GM12875 (cell line): ENCODE results near the gene CANT1.

Source experiments
- H3K4me3 ChIP-seq: one replicate; pipeline ENCODE4 v1.5.1; 2011; ENCODE audit warnings: low read depth, low read length, control low read depth
- TF ChIP-seq, protein P1 (sequence below): IDR thresholded peaks from 2 replicates; pipeline ENCODE4 v1.5.1; 2011; ENCODE audit warnings: low read depth, mild to moderate bottlenecking, control low read depth, inconsistent platforms, low read length, moderate library complexity, borderline replicate concordance; ENCODE audit not compliant: insufficient read depth

Gene CANT1

DNA sequence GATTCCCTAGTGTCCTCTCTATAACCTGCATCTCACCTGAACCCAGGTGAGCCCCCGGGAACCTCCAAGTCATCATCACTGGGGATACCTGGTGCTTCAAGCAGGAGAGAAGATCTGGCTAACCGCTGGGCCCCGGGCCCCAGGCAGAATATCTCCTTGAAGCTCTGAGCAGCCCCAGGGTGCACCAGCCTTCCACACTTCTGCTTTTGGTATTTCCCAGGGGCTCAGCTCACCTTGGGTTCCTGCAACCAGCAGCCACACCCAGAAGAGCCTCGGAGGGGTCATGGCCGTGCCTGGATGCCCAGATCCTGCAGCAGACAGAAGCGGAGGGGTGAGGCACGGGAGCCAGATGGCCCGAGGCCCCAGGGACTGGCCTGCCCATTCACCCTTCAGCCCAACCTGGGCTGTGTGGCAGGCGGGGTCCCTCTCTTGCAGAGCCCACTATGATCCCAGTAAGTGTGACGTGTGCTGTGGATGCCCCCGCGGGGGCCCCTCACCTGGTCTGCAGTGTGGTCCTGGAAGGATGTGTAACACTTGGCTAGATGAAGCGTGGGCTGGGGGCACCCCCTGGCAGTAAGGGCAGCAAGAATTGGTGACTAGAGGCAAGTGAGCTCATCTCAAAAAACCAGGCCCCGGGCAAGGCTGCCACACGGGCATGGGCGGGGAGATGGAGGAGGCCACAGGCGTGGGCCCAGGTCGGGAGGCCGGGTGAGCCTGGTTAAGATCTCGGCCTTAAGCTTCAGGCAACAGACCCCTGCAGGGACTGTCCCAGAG is 32.5 kb downstream of the CANT1 start:
- TF ChIP-seq, protein P1, sequence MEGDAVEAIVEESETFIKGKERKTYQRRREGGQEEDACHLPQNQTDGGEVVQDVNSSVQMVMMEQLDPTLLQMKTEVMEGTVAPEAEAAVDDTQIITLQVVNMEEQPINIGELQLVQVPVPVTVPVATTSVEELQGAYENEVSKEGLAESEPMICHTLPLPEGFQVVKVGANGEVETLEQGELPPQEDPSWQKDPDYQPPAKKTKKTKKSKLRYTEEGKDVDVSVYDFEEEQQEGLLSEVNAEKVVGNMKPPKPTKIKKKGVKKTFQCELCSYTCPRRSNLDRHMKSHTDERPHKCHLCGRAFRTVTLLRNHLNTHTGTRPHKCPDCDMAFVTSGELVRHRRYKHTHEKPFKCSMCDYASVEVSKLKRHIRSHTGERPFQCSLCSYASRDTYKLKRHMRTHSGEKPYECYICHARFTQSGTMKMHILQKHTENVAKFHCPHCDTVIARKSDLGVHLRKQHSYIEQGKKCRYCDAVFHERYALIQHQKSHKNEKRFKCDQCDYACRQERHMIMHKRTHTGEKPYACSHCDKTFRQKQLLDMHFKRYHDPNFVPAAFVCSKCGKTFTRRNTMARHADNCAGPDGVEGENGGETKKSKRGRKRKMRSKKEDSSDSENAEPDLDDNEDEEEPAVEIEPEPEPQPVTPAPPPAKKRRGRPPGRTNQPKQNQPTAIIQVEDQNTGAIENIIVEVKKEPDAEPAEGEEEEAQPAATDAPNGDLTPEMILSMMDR = no peak
- H3K4me3 ChIP-seq = no peak overlapping the region

DNA sequence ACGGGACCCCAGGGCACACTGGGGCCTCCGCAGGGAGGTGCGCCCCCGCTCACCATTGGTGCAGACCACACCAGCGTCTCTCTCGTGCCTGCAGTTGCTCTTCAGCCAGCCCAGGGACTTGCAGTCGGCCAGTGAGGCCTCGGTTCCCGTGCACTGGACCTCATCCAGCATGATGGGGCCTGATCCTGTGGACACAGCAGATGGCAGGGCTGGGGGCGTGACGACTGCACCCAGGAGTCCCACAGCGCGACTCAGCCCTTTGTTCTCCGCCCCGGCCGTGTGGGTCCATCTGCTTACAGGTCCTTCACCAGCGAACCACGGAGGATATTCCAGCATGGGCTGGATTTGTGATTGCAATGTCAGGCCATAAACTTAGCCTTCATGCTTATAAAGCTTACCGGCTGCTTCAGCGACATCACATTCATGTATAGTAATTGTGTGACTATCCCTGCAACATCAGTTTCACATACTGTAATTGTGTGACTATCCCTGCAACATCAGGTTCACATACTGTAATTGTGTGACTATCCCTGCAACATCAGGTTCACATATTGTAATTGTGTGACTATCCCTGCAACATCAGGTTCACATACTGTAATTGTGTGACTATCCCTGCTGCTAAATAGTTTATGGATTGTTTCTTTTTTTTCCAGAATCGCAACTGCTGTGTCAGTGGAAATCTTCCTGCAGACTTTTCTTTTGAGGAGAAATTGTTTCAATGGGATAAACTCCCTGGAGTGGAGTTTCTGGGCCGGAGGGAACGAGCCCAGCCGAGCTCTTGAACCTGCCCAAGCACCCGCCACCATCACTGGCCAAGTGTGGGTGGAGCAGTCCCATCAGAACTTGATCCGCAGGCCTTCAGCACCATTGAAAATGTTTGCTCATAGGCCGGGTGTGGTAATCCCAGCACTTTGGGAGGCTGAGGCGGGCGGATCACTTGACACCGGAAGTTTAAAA is 34.7 kb downstream of the CANT1 start:
- TF ChIP-seq, protein P1 = no peak

DNA sequence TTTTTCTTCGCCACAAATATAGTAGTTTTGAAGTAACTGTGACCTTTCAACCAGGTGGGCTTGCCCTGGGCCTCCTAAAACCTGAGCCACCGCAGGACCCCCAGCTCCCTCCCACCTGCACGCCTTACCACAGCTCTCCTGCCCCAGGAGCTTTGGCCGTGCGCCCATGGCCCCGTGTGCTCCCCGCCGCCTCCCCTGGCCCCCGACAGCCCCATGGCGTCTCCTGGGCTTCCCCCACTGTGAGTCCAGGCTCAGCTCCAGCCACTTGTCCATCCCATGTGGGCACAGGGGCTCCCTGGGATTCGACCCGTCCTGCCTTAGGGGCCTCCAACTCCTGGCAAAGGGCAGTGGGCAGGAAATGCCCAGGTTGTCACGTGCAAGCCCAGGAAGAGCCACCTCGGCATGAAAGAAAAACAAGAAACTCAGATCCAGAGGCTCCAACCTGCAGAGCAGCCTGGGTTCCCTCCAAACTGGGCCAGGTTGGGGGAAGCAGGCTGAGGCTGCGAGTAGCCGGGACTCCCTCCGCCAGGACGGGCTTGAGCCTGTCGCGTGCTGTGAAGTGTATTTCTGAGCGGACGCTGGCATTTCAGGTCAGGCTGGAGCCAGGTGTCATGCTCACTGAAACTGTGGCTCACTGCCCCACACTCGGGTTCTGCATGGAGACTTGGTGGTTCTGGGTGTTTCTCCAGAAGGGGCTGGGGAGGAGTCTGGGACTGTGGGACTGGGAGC is 35.6 kb downstream of the CANT1 start:
- TF ChIP-seq, protein P1 = no peak
- H3K4me3 ChIP-seq = no peak overlapping the region

More for the DNA sequence above, 34.7 kb downstream of the CANT1 start:
- no peak overlapping the region for H3K4me3 ChIP-seq

DNA sequence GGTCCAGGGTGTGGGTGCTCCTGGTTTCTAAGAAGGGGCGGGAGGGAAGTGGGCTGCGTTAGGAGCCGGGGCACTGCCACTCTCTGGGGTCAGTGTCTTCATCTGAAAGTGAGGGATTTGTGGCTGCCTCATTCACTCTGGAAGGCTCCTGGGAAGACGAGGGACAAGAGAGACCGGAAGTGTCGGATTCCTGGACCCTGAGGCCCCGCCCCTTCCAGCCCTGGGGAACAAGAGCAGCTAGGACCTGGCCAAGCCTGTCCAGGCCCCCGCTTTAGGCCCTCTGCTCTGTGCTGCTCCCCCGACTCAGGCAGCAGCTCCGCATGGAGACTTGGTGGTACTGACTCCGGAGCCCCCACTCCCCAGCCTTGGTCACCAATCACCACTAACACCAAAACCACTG is 36.4 kb downstream of the CANT1 start:
- H3K4me3 ChIP-seq = no peak overlapping the region
- TF ChIP-seq, protein P1 = no peak

DNA sequence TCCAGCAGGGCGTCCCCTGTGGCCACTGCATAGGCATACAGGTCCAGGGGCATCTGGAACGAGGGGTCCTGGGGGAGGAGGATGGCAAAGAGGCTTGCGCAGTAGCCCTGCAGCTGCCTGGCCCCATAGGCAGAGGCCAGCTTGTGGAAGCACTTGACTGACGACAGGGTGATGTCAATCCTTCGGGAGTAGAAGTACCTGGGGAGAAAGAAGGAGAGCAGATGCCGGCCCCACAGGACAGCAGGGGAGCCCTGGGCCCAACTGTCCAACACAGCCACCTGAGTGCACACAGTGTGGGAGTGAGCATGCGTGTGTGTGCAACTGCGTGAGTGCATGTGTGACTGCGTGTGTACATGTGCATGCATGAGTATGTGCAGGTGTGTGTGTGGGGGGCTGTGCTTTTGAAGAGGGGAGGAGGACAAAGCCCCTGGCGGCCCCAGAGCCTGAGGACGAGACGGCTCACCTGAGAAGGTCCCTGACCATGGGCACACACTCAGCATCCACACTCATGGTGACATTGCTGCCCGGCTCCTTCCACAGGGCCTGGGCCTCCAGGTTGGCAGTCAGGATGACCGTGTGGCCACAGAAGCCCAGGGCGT is 37.0 kb downstream of the CANT1 start:
- TF ChIP-seq, protein P1 = no peak
- no peak overlapping the region for H3K4me3 ChIP-seq

DNA sequence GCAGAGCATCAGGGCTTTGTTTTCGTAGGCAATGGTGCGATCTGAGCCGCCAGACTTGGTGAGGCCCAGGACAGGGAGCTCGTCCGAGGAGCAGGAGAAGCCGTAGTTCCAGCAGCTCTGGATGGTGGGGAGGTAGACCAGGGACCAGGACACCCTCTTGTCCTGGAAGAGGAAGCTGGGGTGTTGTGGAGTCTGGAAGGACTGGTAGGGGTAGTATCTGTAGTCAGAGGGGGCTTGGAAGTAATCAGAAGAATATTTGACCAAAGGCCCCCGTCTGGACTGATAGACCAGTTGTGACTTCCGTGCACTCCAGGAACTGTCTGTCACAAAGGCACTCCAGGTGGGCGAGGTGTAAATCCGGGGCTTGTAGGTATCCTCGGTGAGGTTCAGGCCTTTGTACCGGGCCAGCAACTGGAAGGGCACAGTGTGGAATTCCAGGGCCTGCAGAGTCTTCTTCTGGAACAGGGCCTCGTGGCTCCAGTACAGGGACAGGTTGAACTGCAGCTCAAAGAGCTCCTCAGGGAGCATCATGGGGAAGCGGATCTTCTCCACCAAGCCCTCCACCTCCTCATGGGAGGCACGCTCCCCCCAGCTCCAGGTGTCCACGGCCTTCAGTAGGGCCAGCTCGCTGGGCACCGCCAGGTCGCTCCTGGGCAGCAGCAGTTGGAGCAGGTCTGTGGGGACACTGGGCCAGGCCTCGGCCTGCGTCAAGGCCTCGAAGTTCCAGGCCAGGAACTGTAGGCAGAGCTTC is 37.6 kb downstream of the CANT1 start:
- H3K4me3 ChIP-seq = no peak overlapping the region
- TF ChIP-seq, protein P1 = no peak
